IPS DF 6.9 (cell line): ENCODE data around the gene ZNF839.

Experiments
- DNase-seq: peaks from one replicate; pipeline ENCODE4 v3.0.0-alpha.2; 2013; ENCODE audit warnings: low read depth, low spot score
- H3K27ac ChIP-seq: one replicate; pipeline ENCODE4 v1.5.1; 2013; ENCODE audit warnings: low read length, control low read depth
- H3K27me3 ChIP-seq: 2 replicates; pipeline ENCODE4 v1.6.1; 2013; ENCODE audit warnings: mild to moderate bottlenecking, low read length; ENCODE audit not compliant: control insufficient read depth, insufficient read depth
- H3K36me3 ChIP-seq: 2 replicates; pipeline ENCODE4 v1.6.1; 2013; ENCODE audit warnings: low read length; ENCODE audit not compliant: control insufficient read depth, insufficient read depth
- H3K4me1 ChIP-seq: 2 replicates; pipeline ENCODE4 v1.6.1; 2013; ENCODE audit warnings: low read length; ENCODE audit not compliant: control insufficient read depth, insufficient read depth
- H3K4me3 ChIP-seq: 2 replicates; pipeline ENCODE4 v1.5.1; 2013; ENCODE audit warnings: mild to moderate bottlenecking, low read length
- H3K9me3 ChIP-seq: 2 replicates; pipeline ENCODE4 v1.6.1; 2013; ENCODE audit warnings: low read length, inconsistent platforms; ENCODE audit not compliant: control insufficient read depth, insufficient read depth
- WGBS: extraction: QIAGEN DNeasy Blood & Tissue Kit; methylation state at CpG from one replicate; pipeline ENCODE4 v1.1.7; 2013; ENCODE audit warnings: mixed read lengths, missing lambda C conversion rate; ENCODE audit not compliant: insufficient read length, insufficient coverage; 5-methylcytosine and 5-hydroxymethylcytosine counted together

Gene ZNF839

GRCh38 chr14:102356280-102356679 is 36.7 kb downstream of the ZNF839 start:
- no peak overlapping the region for H3K4me3 ChIP-seq
- H3K36me3 ChIP-seq, result no peaks in the 10 kb centered on the region; the same call in 1 of the 2 replicates
- no peaks in the 10 kb centered on the region for H3K4me1 ChIP-seq
- no peaks in the 10 kb centered on the region for H3K27me3 ChIP-seq
- DNase-seq, result no peak
- no CpG with 5 or more reads among the region's 3 CpGs for WGBS
- no peak overlapping the region for H3K27ac ChIP-seq
- no peaks in the 10 kb centered on the region for H3K9me3 ChIP-seq

- no peak for DNase-seq
- no CpG with 5 or more reads among the region's 2 CpGs for WGBS
- H3K36me3 ChIP-seq, result no peaks in the 10 kb centered on the region; the same call in 1 of the 2 replicates
- no peaks in the 10 kb centered on the region for H3K9me3 ChIP-seq
- no peak overlapping the region for H3K27ac ChIP-seq
- H3K4me1 ChIP-seq, result no peaks in the 10 kb centered on the region
- H3K27me3 ChIP-seq, result no peaks in the 10 kb centered on the region
- no peak overlapping the region for H3K4me3 ChIP-seq
These were observed 39.8 kb downstream of the ZNF839 start for GRCh38 chr14:102359341-102359740.

GRCh38 chr14:102360388-102360787 is 40.8 kb downstream of the ZNF839 start:
- no peaks in the 10 kb centered on the region for H3K27me3 ChIP-seq
- H3K36me3 ChIP-seq, result no peaks in the 10 kb centered on the region; the same call in 1 of the 2 replicates
- no peak overlapping the region for H3K27ac ChIP-seq
- WGBS, result no CpG with 5 or more reads among the region's 3 CpGs
- H3K4me1 ChIP-seq, result no peaks in the 10 kb centered on the region
- DNase-seq, result no peak
- H3K4me3 ChIP-seq, result no peak overlapping the region
- H3K9me3 ChIP-seq, result no peaks in the 10 kb centered on the region

- H3K4me3 ChIP-seq, result peak overlapping the region; percentile 64; the same call in 1 of the 2 replicates
- H3K4me1 ChIP-seq, result no peaks in the 10 kb centered on the region
- H3K9me3 ChIP-seq, result no peaks in the 10 kb centered on the region
- no CpG with 5 or more reads among the region's 4 CpGs for WGBS
- H3K36me3 ChIP-seq, result no peaks in the 10 kb centered on the region
- no peak overlapping the region for H3K27ac ChIP-seq
- DNase-seq, result no peak
- H3K27me3 ChIP-seq, result no peaks in the 10 kb centered on the region
These were observed 42.5 kb downstream of the ZNF839 start for GRCh38 chr14:102362084-102362483.

GRCh38 chr14:102362545-102363181 is 43.1 kb downstream of the ZNF839 start, which contains the start of the genes CINP and TECPR2:
Gene CINP, minus strand, starts transcription at chr14:102362890. Its CDS starts 39 bp downstream, at chr14:102362851.
Gene TECPR2, plus strand, starts transcription at chr14:102362941. Its CDS starts 13,781 bp downstream, at chr14:102376722.
- Histone ChIP-seq H3K4me3 (peak within 1 kb of the TSS; percentile 64), H3K4me1 (no peaks in the 10 kb centered on the region), H3K27ac (no peak within 1 kb of the TSS), H3K36me3 (no peaks in the 10 kb centered on the region), H3K9me3 (no peaks in the 10 kb centered on the region), H3K27me3 (no peaks in the 10 kb centered on the region)
- WGBS, result no CpG with 5 or more reads among the region's 58 CpGs
- peak; percentile 77 for DNase-seq

- Histone ChIP-seq H3K36me3 (no peaks in the 10 kb centered on the region), H3K27ac (no peak overlapping the region), H3K9me3 (no peaks in the 10 kb centered on the region), H3K27me3 (no peaks in the 10 kb centered on the region), H3K4me3 (peak overlapping the region; percentile 64), H3K4me1 (no peaks in the 10 kb centered on the region)
- WGBS, result no CpG with 5 or more reads among the region's 53 CpGs
- no peak for DNase-seq
These were observed 43.8 kb downstream of the ZNF839 start for GRCh38 chr14:102363182-102363943.

GRCh38 chr14:102370305-102370809 is 50.8 kb downstream of the ZNF839 start:
- H3K36me3 ChIP-seq, result no peaks in the 10 kb centered on the region
- DNase-seq, result no peak
- no peaks in the 10 kb centered on the region for H3K4me1 ChIP-seq
- WGBS, result no CpG with 5 or more reads among the region's 11 CpGs
- no peaks in the 10 kb centered on the region for H3K9me3 ChIP-seq
- no peak overlapping the region for H3K27ac ChIP-seq
- H3K4me3 ChIP-seq, result no peak overlapping the region
- no peaks in the 10 kb centered on the region for H3K27me3 ChIP-seq

- Histone ChIP-seq H3K27ac (no peak overlapping the region), H3K9me3 (no peaks in the 10 kb centered on the region), H3K4me1 (no peaks in the 10 kb centered on the region), H3K36me3 (no peaks in the 10 kb centered on the region), H3K4me3 (no peak overlapping the region), H3K27me3 (no peaks in the 10 kb centered on the region)
- whole genome bisulfite sequencing, result no CpG with 5 or more reads among the region's 4 CpGs
- DNase-seq, result no peak
These were observed 51.8 kb downstream of the ZNF839 start for GRCh38 chr14:102371361-102371760.

- no CpG with 5 or more reads among the region's 3 CpGs for WGBS
These were observed 53.6 kb downstream of the ZNF839 start for GRCh38 chr14:102373110-102373509.

GRCh38 chr14:102374264-102374663 is 54.7 kb downstream of the ZNF839 start:
- no CpG with 5 or more reads among the region's 2 CpGs for WGBS
- no peak overlapping the region for H3K27ac ChIP-seq
- H3K27me3 ChIP-seq, result no peaks in the 10 kb centered on the region
- no peaks in the 10 kb centered on the region for H3K9me3 ChIP-seq
- no peak overlapping the region for H3K4me3 ChIP-seq
- no peaks in the 10 kb centered on the region; the same call in 1 of the 2 replicates for H3K36me3 ChIP-seq
- no peaks in the 10 kb centered on the region for H3K4me1 ChIP-seq
- DNase-seq, result no peak

More at GRCh38 chr14:102373110-102373509, 53.6 kb downstream of the ZNF839 start:
- no peaks in the 10 kb centered on the region for H3K27me3 ChIP-seq
- no peaks in the 10 kb centered on the region for H3K9me3 ChIP-seq
- DNase-seq, result no peak
- no peak overlapping the region for H3K4me3 ChIP-seq
- H3K36me3 ChIP-seq, result no peaks in the 10 kb centered on the region
- no peaks in the 10 kb centered on the region for H3K4me1 ChIP-seq
- no peak overlapping the region for H3K27ac ChIP-seq
